GM12878 (cell line): ENCODE data around the gene TBC1D19. TPM values are rescaled to one million over a fixed set of nuclear protein-coding genes. Genes with fewer than 3 reads are reported as not detected.

ENCODE experiments used
- ATAC-seq: fragments of 200-7000 bp; cut with Tn5 transposase; 3 replicates; pipeline ENCODE4 v1.9.1; 2020; ENCODE audit warnings: mild to moderate bottlenecking, moderate library complexity
- BruUV-seq: library from RNA; stranded (reverse); fragments of 400-500 nt; replicated peaks from 2 replicates; lab custom pipeline; 2021; lab: Mats Ljungman, UMichigan
- CTCF ChIA-PET: fragments of 300-600 bp; sonication (Branson Sonifier 250); formaldehyde crosslinking; extraction: SDS; loops from one replicate; lab custom pipeline; 2021; ENCODE audit warnings: inconsistent platforms; lab: Yijun Ruan, JAX
- POLR2A ChIA-PET: fragments of 350-600 bp; formaldehyde crosslinking; extraction: SDS; loops from one replicate; lab custom pipeline; 2021; ENCODE audit warnings: inconsistent platforms; lab: Charles Lee
- RAD21 ChIA-PET: fragments of 300-600 bp; sonication (Branson Sonifier 250); formaldehyde crosslinking; loops from one replicate; lab custom pipeline; 2023; ENCODE audit warnings: antibody characterized with exemption; ENCODE audit not compliant: unreplicated experiment; lab: Charles Lee
- SMC1A ChIA-PET: fragments of 300-600 bp; sonication (Branson Sonifier 250); formaldehyde crosslinking; loops from one replicate; lab custom pipeline; 2023; ENCODE audit not compliant: unreplicated experiment, uncharacterized antibody; lab: Charles Lee
- DNase-seq: peaks from one replicate; pipeline ENCODE4 v3.0.0-alpha.2; 2011; ENCODE audit warnings: low read depth, low spot score
- FAIRE-seq: peaks from 3 replicates; lab custom pipeline; 2011; peaks lifted over from hg19 to GRCh38; lab: Jason Lieb, UNC
- H2AFZ ChIP-seq: 2 replicates; pipeline ENCODE4 v1.6.0; 2011; ENCODE audit warnings: low read depth, low read length, control low read depth; ENCODE audit not compliant: control insufficient read depth
- H3K27ac ChIP-seq: 2 replicates; pipeline ENCODE4 v1.5.1; 2011; ENCODE audit warnings: control low read depth; ENCODE audit not compliant: control insufficient read depth, insufficient read depth
- H3K27me3 ChIP-seq, 2 experiments: replicated peaks in 1 of 2; 2 replicates each; pipeline versions ENCODE4 v1.6.0 to v1.6.1; 2011; ENCODE audit warnings: low read length in 1 of 2; ENCODE audit not compliant: control insufficient read depth in 2 of 2, insufficient read depth in 2 of 2
- H3K36me3 ChIP-seq, 2 experiments: 2 replicates each; pipeline ENCODE4 v1.5.1; 2011; ENCODE audit warnings: low read length in 1 of 2; ENCODE audit not compliant: control insufficient read depth in 2 of 2, insufficient read depth in 2 of 2
- H3K4me1 ChIP-seq: 2 replicates; pipeline ENCODE4 v1.6.1; 2011; ENCODE audit warnings: mild to moderate bottlenecking, low read length, moderate library complexity, mixed read lengths; ENCODE audit not compliant: control insufficient read depth, insufficient read depth
- H3K4me2 ChIP-seq: 2 replicates; pipeline ENCODE4 v1.6.0; 2011; ENCODE audit warnings: control low read depth; ENCODE audit not compliant: control insufficient read depth, insufficient read depth
- H3K4me3 ChIP-seq: fragments of 200-600 bp; sonication (generic); 2 replicates; pipeline ENCODE4 v1.5.1; 2016
- H3K79me2 ChIP-seq: 2 replicates; pipeline ENCODE4 v1.6.0; 2011; ENCODE audit warnings: low read length; ENCODE audit not compliant: control insufficient read depth, insufficient read depth
- H3K9ac ChIP-seq: 2 replicates; pipeline ENCODE4 v1.8.0; 2011; ENCODE audit warnings: low read length, control low read depth, mixed read lengths; ENCODE audit not compliant: control insufficient read depth, insufficient read depth
- H3K9me3 ChIP-seq: replicated peaks from 3 replicates; pipeline ENCODE4 v1.5.1; 2011; ENCODE audit warnings: mild to moderate bottlenecking, low read length; ENCODE audit not compliant: control insufficient read depth, insufficient read depth
- H4K20me1 ChIP-seq: 2 replicates; pipeline ENCODE4 v1.6.0; 2011; ENCODE audit not compliant: control insufficient read depth, insufficient read depth
- CHD2 ChIP-seq: IDR thresholded peaks from 2 replicates; pipeline ENCODE4 v1.6.1; 2011; ENCODE audit warnings: low read depth, low read length, improper control_type of control experiment, borderline replicate concordance
- NFXL1 ChIP-seq: fragments of 450-650 bp; IDR thresholded peaks from 2 replicates; pipeline ENCODE4 v1.6.1; 2017; ENCODE audit warnings: antibody characterized with exemption, mild to moderate bottlenecking, borderline replicate concordance
- PBX3 ChIP-seq: IDR thresholded peaks from 2 replicates; pipeline ENCODE4 v1.6.1; 2011; ENCODE audit warnings: mild to moderate bottlenecking, low read depth, low read length, moderate library complexity; ENCODE audit not compliant: insufficient replicate concordance
- ZBTB40 ChIP-seq: fragments of 450-650 bp; IDR thresholded peaks from 2 replicates; pipeline ENCODE4 v1.6.1; 2016; ENCODE audit warnings: mild to moderate bottlenecking, moderate library complexity, borderline replicate concordance
- WGBS: methylation state at CpG from one replicate; pipeline ENCODE4 v1.1.6; 2016; ENCODE audit warnings: low lambda C conversion rate; ENCODE audit not compliant: insufficient replicate concordance, insufficient coverage; ENCODE audit errors: missing lambda C conversion rate; 5-methylcytosine and 5-hydroxymethylcytosine counted together
- in situ Hi-C: fragments of 300-500 bp; cut with MboI; formaldehyde crosslinking; loops from 9 replicates; pipeline ENCODE4 v1.14.3; 2018; ENCODE audit warnings: mixed read lengths
- intact Hi-C: fragments of 100-400 bp; cut with micrococcal nuclease; formaldehyde crosslinking; loops from one replicate; pipeline ENCODE4 v1.14.2; 2022; ENCODE audit not compliant: unreplicated experiment
- polyA plus RNA-seq, 11 experiments: library from polyadenylated mRNA; depleted of rRNA in 4 of 11; unstranded in 6 of 11; stranded (reverse) in 5 of 11; fragments of >200 nt; fragmentation: Nextera tagmentation in 4 of 11; fragmentation: Illumina TruSeq in 1 of 11; extraction: Ambion mirVana in 4 of 11; extraction: Trizol in 1 of 11; gene quantifications; 1 replicate in 1 of 11; 2 replicates in 10 of 11; pipeline versions ENCODE4 v1.2.1 to v1.2.3, GENCODE V29; 2011 to 2016; ENCODE audit warnings: inconsistent platforms in 2 of 11, missing spikeins in 2 of 11, low read depth in 1 of 11
- total RNA-seq, 4 experiments: library from RNA; depleted of rRNA in 3 of 4; stranded (reverse); fragments of >200 nt in 3 of 4; fragmentation: Illumina TruSeq in 1 of 4; extraction: Trizol in 1 of 4; gene quantifications; 2 replicates each; pipeline versions ENCODE4 v1.2.1 to v1.2.3, GENCODE V29; 2013 to 2021
- TF ChIP-seq, protein P1 (sequence below): IDR thresholded peaks from 2 replicates; pipeline ENCODE4 v1.6.1; 2011; ENCODE audit warnings: low read depth, mild to moderate bottlenecking, low read length, moderate library complexity, borderline replicate concordance; ENCODE audit errors: extremely low read depth

The TBC1D19 gene
- total and polyA plus RNA-seq, 10 of the 15 experiments (the other 5 are each of a cell fraction or from before 2014, with no cell fraction given), result 0.29 to 3.9 (median 2.1) TPM

GRCh38 chr4:26607776-26608175 is 23.9 kb downstream of the TBC1D19 start:
- ChIA-PET CTCF (no interaction called here), SMC1A (interaction anchor here (1.1 kb wide), 1 partner anchor 24 kb away, joined by 3 read pairs; the partner anchor contains the start of gene TBC1D19), POLR2A (no interaction called here), RAD21 (no interaction called here)
- H3K9ac ChIP-seq, result no peak overlapping the region
- no peak for DNase-seq
- ATAC-seq, result no peak
- no peaks in the 10 kb centered on the region for H3K79me2 ChIP-seq
- in situ Hi-C loops (no loop called here), intact Hi-C loops (no loop called here)
- no peak overlapping the region for H2AFZ ChIP-seq
- H3K27ac ChIP-seq, result no peak overlapping the region
- H3K9me3 ChIP-seq, result no peaks in the 10 kb centered on the region
- H3K4me1 ChIP-seq, result no peaks in the 10 kb centered on the region
- no TSS peak for BruUV-seq
- 91% methylated on average over 2 of the region's 2 CpGs for WGBS
- H3K4me2 ChIP-seq, result no peak overlapping the region
- H3K4me3 ChIP-seq, result no peak overlapping the region
- no peak for TF ChIP-seq ZBTB40
- TF ChIP-seq PBX3, result no peak
- no peak for TF ChIP-seq CHD2
- TF ChIP-seq, protein P1, sequence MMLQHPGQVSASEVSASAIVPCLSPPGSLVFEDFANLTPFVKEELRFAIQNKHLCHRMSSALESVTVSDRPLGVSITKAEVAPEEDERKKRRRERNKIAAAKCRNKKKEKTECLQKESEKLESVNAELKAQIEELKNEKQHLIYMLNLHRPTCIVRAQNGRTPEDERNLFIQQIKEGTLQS, result no peak
- no peak for TF ChIP-seq NFXL1
- FAIRE-seq, result no peak
- no peaks in the 10 kb centered on the region for H4K20me1 ChIP-seq
- H3K27me3 ChIP-seq, result no peaks in the 10 kb centered on the region
- no peaks in the 10 kb centered on the region for H3K36me3 ChIP-seq
